CD14-positive monocyte (primary cell): Measurements from ENCODE around the gene RAE1. TPM values are rescaled to one million over a fixed set of nuclear protein-coding genes. Genes with fewer than 3 reads are reported as not detected.

ENCODE experiments used
- DNase-seq, 3 donors: peaks; one replicate each; pipeline ENCODE4 v3.0.0-alpha.2; 2011 to 2022
- H2AFZ ChIP-seq: 2 replicates; pipeline ENCODE4 v1.6.0; 2012; ENCODE audit warnings: mild to moderate bottlenecking, low read depth, low read length, inconsistent platforms; ENCODE audit not compliant: insufficient read depth, poor library complexity, severe bottlenecking
- H3K27ac ChIP-seq, 2 donors: 1 replicate in 1 of 2; 2 replicates in 1 of 2; pipeline ENCODE4 v1.5.1; 2012 to 2013; ENCODE audit warnings: low read length in 2 of 2, control low read depth in 1 of 2, inconsistent platforms in 1 of 2, low read depth in 1 of 2, mild to moderate bottlenecking in 1 of 2
- H3K27me3 ChIP-seq, 2 donors: one replicate each; pipeline versions ENCODE4 v1.6.0 to v1.6.1; 2011 to 2013; ENCODE audit warnings: low read length in 2 of 2; ENCODE audit not compliant: control insufficient read depth in 2 of 2, insufficient read depth in 2 of 2
- H3K36me3 ChIP-seq, 2 donors: replicated peaks in 1 of 2; 1 replicate in 1 of 2; 2 replicates in 1 of 2; pipeline versions ENCODE4 v1.5.1 to v1.6.1; 2012 to 2013; ENCODE audit warnings: low read length in 2 of 2, control low read depth in 1 of 2, inconsistent platforms in 1 of 2, mild to moderate bottlenecking in 1 of 2; ENCODE audit not compliant: insufficient read depth in 2 of 2, control insufficient read depth in 1 of 2
- H3K4me1 ChIP-seq, 2 donors: 1 replicate in 1 of 2; 2 replicates in 1 of 2; pipeline versions ENCODE4 v1.5.1 to v1.6.1; 2012 to 2013; ENCODE audit warnings: low read length in 2 of 2, control low read depth in 1 of 2, inconsistent platforms in 1 of 2, mild to moderate bottlenecking in 1 of 2, moderate library complexity in 1 of 2; ENCODE audit not compliant: insufficient read depth in 2 of 2, control insufficient read depth in 1 of 2
- H3K4me2 ChIP-seq: replicated peaks from 2 replicates; pipeline ENCODE3; 2012; ENCODE audit warnings: low read length, moderate library complexity, mild to moderate bottlenecking; ENCODE audit not compliant: poor library complexity, severe bottlenecking; ENCODE audit errors: extremely low read depth
- H3K4me3 ChIP-seq, 3 experiments: fragments of 200-600 bp in 1 of 3; sonication (generic) in 1 of 3; replicated peaks in 1 of 3; 1 replicate in 2 of 3; 2 replicates in 1 of 3; pipeline ENCODE4 v1.5.1; 2011 to 2013; ENCODE audit warnings: low read length in 3 of 3, mild to moderate bottlenecking in 3 of 3, control low read depth in 2 of 3, low read depth in 2 of 3, inconsistent platforms in 1 of 3, moderate library complexity in 1 of 3
- H3K79me2 ChIP-seq: 2 replicates; pipeline ENCODE4 v1.6.0; 2012; ENCODE audit warnings: mild to moderate bottlenecking, control low read depth, inconsistent platforms, low read length, moderate library complexity; ENCODE audit not compliant: insufficient read depth
- H3K9ac ChIP-seq: 2 replicates; pipeline ENCODE4 v1.6.0; 2017; ENCODE audit warnings: low read length, mild to moderate bottlenecking; ENCODE audit not compliant: insufficient read depth, poor library complexity, severe bottlenecking
- H3K9me3 ChIP-seq, 2 donors: replicated peaks in 1 of 2; 1 replicate in 1 of 2; 2 replicates in 1 of 2; pipeline versions ENCODE4 v1.5.1 to v1.6.1; 2012 to 2013; ENCODE audit warnings: low read length in 2 of 2, control low read depth in 1 of 2; ENCODE audit not compliant: control insufficient read depth in 1 of 2, insufficient read depth in 1 of 2
- H4K20me1 ChIP-seq: 2 replicates; pipeline ENCODE4 v1.6.0; 2012; ENCODE audit warnings: mild to moderate bottlenecking, low read length, control low read depth, moderate library complexity; ENCODE audit not compliant: insufficient read depth
- H3K27ac Mint-ChIP-seq, 7 donors: one replicate each; pipeline ENCODE4 v1.8.0; 2020; ENCODE audit warnings: mild to moderate bottlenecking in 7 of 7, mixed read lengths in 7 of 7, moderate library complexity in 6 of 7, inconsistent platforms in 2 of 7
- H3K27me3 Mint-ChIP-seq, 3 donors: one replicate each; pipeline ENCODE4 v1.8.0; 2021 to 2022; ENCODE audit warnings: low read depth in 3 of 3, mild to moderate bottlenecking in 3 of 3, mixed read lengths in 3 of 3, moderate library complexity in 3 of 3, inconsistent platforms in 1 of 3
- H3K36me3 Mint-ChIP-seq, 2 donors: one replicate each; pipeline ENCODE4 v1.8.0; 2020; ENCODE audit warnings: mixed read lengths in 2 of 2, inconsistent platforms in 1 of 2, mild to moderate bottlenecking in 1 of 2
- H3K4me1 Mint-ChIP-seq: one replicate; pipeline ENCODE4 v1.8.0; 2020; ENCODE audit warnings: mild to moderate bottlenecking, mixed read lengths
- H3K4me3 Mint-ChIP-seq, 2 donors: one replicate each; pipeline ENCODE4 v1.8.0; 2020; ENCODE audit warnings: mild to moderate bottlenecking in 2 of 2, mixed read lengths in 2 of 2, moderate library complexity in 1 of 2
- H3K9me3 Mint-ChIP-seq, 7 donors: one replicate each; pipeline ENCODE4 v1.8.0; 2020 to 2022; ENCODE audit warnings: mixed read lengths in 7 of 7, mild to moderate bottlenecking in 6 of 7, moderate library complexity in 6 of 7, inconsistent platforms in 2 of 7
- CTCF ChIP-seq: fragments of 200-600 bp; IDR thresholded peaks from one replicate; pipeline ENCODE4 v1.8.0; 2022; ENCODE audit warnings: antibody characterized with exemption, mild to moderate bottlenecking
- WGBS: methylation state at CpG from one replicate; pipeline ENCODE4 v1.1.5; 2013; ENCODE audit warnings: missing lambda C conversion rate; ENCODE audit not compliant: insufficient coverage; 5-methylcytosine and 5-hydroxymethylcytosine counted together
- intact Hi-C, 2 donors: fragments of 100-400 bp; cut with micrococcal nuclease; formaldehyde crosslinking; loops; one replicate each; pipeline versions ENCODE4 v1.15.0 to v1.15.1; 2023
- polyA plus RNA-seq, 3 donors: library from polyadenylated mRNA; depleted of rRNA in 1 of 3; unstranded in 2 of 3; stranded (reverse) in 1 of 3; fragments of 300-500 nt in 2 of 3; fragments of >200 nt in 1 of 3; fragmentation: Illumina TruSeq in 2 of 3; gene quantifications; 1 replicate in 2 of 3; 2 replicates in 1 of 3; pipeline ENCODE4 v1.2.3, GENCODE V29; 2012 to 2021

The RAE1 gene
- polyA plus RNA-seq, 3 donors = 15.8 to 27.5 (median 21.7) TPM

GRCh38 chr20:57317789-57318371, 33.2 kb upstream of the RAE1 start:
- intact Hi-C loops = no loop called here

GRCh38 chr20:57319584-57319983, 31.5 kb upstream of the RAE1 start:
- 62% methylated on average over 2 of the region's 4 CpGs for WGBS
- peaks cover 25 to 35% (median 26%) of the 10 kb centered on the region in 3 donors for H3K27me3 Mint-ChIP-seq
- no peaks in the 10 kb centered on the region for H3K79me2 ChIP-seq
- no peak for DNase-seq
- peaks cover 2 to 6% of the 10 kb centered on the region in 2 donors for H3K27me3 ChIP-seq
- no peaks in the 10 kb centered on the region for H3K9me3 ChIP-seq
- no peak overlapping the region for H3K4me3 ChIP-seq
- no peak overlapping the region for H2AFZ ChIP-seq
- H3K36me3 ChIP-seq = no peaks in the 10 kb centered on the region
- no peak overlapping the region for H3K27ac ChIP-seq
- no peaks in the 10 kb centered on the region for H4K20me1 ChIP-seq
- no peaks in the 10 kb centered on the region for H3K4me1 Mint-ChIP-seq
- no peak overlapping the region for H3K4me3 Mint-ChIP-seq
- no peak overlapping the region for H3K4me2 ChIP-seq
- TF ChIP-seq CTCF = no peak
- H3K36me3 Mint-ChIP-seq = no peaks in the 10 kb centered on the region
- H3K4me1 ChIP-seq = no peaks in the 10 kb centered on the region
- peaks cover 0 to 3% (median 0%) of the 10 kb centered on the region in 7 donors for H3K9me3 Mint-ChIP-seq
- H3K27ac Mint-ChIP-seq = no peak overlapping the region
- H3K9ac ChIP-seq = no peak overlapping the region
- intact Hi-C loops = no loop called here

More at GRCh38 chr20:57317789-57318371, 33.2 kb upstream of the RAE1 start:
- H4K20me1 ChIP-seq = no peaks in the 10 kb centered on the region
- H3K4me3 Mint-ChIP-seq = no peak overlapping the region
- H3K9me3 Mint-ChIP-seq = peaks cover 0 to 3% (median 0%) of the 10 kb centered on the region in 7 donors
- H3K27ac Mint-ChIP-seq = peak overlapping the region in 1 of 7 donors; percentile 36
- peaks cover 18 to 24% (median 23%) of the 10 kb centered on the region in 3 donors for H3K27me3 Mint-ChIP-seq
- H3K4me1 Mint-ChIP-seq = no peaks in the 10 kb centered on the region
- no peak for TF ChIP-seq CTCF
- WGBS = 84% methylated on average over 12 of the region's 14 CpGs
- no peaks in the 10 kb centered on the region for H3K79me2 ChIP-seq
- H3K27me3 ChIP-seq = no peaks in the 10 kb centered on the region
- H3K27ac ChIP-seq = no peak overlapping the region
- no peak for DNase-seq
- no peaks in the 10 kb centered on the region for H3K4me1 ChIP-seq
- no peaks in the 10 kb centered on the region for H3K36me3 Mint-ChIP-seq
- H2AFZ ChIP-seq = no peak overlapping the region
- H3K36me3 ChIP-seq = no peaks in the 10 kb centered on the region
- no peaks in the 10 kb centered on the region for H3K9me3 ChIP-seq
- H3K4me2 ChIP-seq = no peak overlapping the region
- H3K9ac ChIP-seq = no peak overlapping the region
- no peak overlapping the region for H3K4me3 ChIP-seq
